Transverse colon (tissue), 4 donors: Measurements from ENCODE around the gene PPRC1.

Experiments
- CTCF ChIP-seq, 5 experiments: fragments of 200-600 bp in 3 of 5; fragments of 450-650 bp in 2 of 5; sonication (generic) in 3 of 5; IDR thresholded peaks; 1 replicate in 2 of 5; 2 replicates in 3 of 5; pipeline ENCODE4 v1.5.1; 2016 to 2017; ENCODE audit warnings: antibody characterized with exemption in 5 of 5, inconsistent platforms in 3 of 5, mild to moderate bottlenecking in 2 of 5, moderate library complexity in 1 of 5
- EP300 ChIP-seq: sonication (generic); formaldehyde crosslinking; IDR thresholded peaks from one replicate; pipeline ENCODE4 v1.6.1; 2017; ENCODE audit warnings: antibody characterized with exemption, low read depth
- POLR2A ChIP-seq: fragments of 450-650 bp; IDR thresholded peaks from one replicate; pipeline ENCODE4 v1.6.1; 2016; ENCODE audit warnings: antibody characterized with exemption, mild to moderate bottlenecking, moderate library complexity
- POLR2AphosphoS5 ChIP-seq, 3 donors: sonication (generic); formaldehyde crosslinking; IDR thresholded peaks; one replicate each; pipeline ENCODE4 v1.6.1; 2016; ENCODE audit warnings: antibody characterized with exemption in 3 of 3

- TF ChIP-seq CTCF (IDR thresholded peaks at IDR 0.05), result no peak
- TF ChIP-seq POLR2AphosphoS5 (IDR thresholded peaks at IDR 0.05), result no peak
- TF ChIP-seq EP300, result no peak
- no peak for TF ChIP-seq POLR2A
Measured at GRCh38 chr10:102112210-102112817, 20.5 kb upstream of the PPRC1 start.
